Memory B cell (primary cell): ENCODE results near the gene NWD2.

Source experiments
- ATAC-seq: fragments of 150-1000 bp; cut with Tn5 transposase; 2 replicates; pipeline ENCODE4 v1.10.0; 2021; ENCODE audit warnings: low read depth, mild to moderate bottlenecking, moderate library complexity
- DNase-seq, 2 donors: peaks; one replicate each; pipeline ENCODE4 v3.0.0; 2022; ENCODE audit warnings: low spot score in 2 of 2
- H3K27ac Mint-ChIP-seq: one replicate; pipeline ENCODE4 v1.8.0; 2022; ENCODE audit warnings: mild to moderate bottlenecking, moderate library complexity, mixed read lengths
- H3K27me3 Mint-ChIP-seq: one replicate; pipeline ENCODE4 v1.8.0; 2022; ENCODE audit warnings: mixed read lengths
- H3K36me3 Mint-ChIP-seq: one replicate; pipeline ENCODE4 v1.8.0; 2022; ENCODE audit warnings: mild to moderate bottlenecking, mixed read lengths
- H3K4me1 Mint-ChIP-seq: one replicate; pipeline ENCODE4 v1.8.0; 2022; ENCODE audit warnings: mixed read lengths
- H3K4me3 Mint-ChIP-seq: one replicate; pipeline ENCODE4 v1.8.0; 2022; ENCODE audit warnings: mild to moderate bottlenecking, moderate library complexity, mixed read lengths
- H3K9me3 Mint-ChIP-seq: one replicate; pipeline ENCODE4 v1.8.0; 2022; ENCODE audit warnings: mixed read lengths

Gene NWD2

GRCh38 chr4:37429906-37430305, 185.4 kb downstream of the NWD2 start:
- H3K4me1 Mint-ChIP-seq, result no peaks in the 10 kb centered on the region
- peaks cover 6% of the 10 kb centered on the region for H3K27me3 Mint-ChIP-seq

GRCh38 chr4:37430718-37431416, 186.3 kb downstream of the NWD2 start:
- Mint-ChIP-seq H3K4me1 (no peaks in the 10 kb centered on the region), H3K4me3 (no peak overlapping the region), H3K9me3 (no peaks in the 10 kb centered on the region)

More at GRCh38 chr4:37429906-37430305, 185.4 kb downstream of the NWD2 start:
- DNase-seq (no peak), ATAC-seq (no peak)
- Mint-ChIP-seq H3K4me3 (no peak overlapping the region), H3K27ac (no peak overlapping the region), H3K9me3 (no peaks in the 10 kb centered on the region), H3K36me3 (no peaks in the 10 kb centered on the region)

GRCh38 chr4:37431417-37431743, 186.8 kb downstream of the NWD2 start:
- DNase-seq (no peak), ATAC-seq (no peak)
- peaks cover 6% of the 10 kb centered on the region for H3K27me3 Mint-ChIP-seq
- no peak overlapping the region for H3K27ac Mint-ChIP-seq
- no peaks in the 10 kb centered on the region for H3K9me3 Mint-ChIP-seq
- H3K36me3 Mint-ChIP-seq, result no peaks in the 10 kb centered on the region
- H3K4me1 Mint-ChIP-seq, result no peaks in the 10 kb centered on the region
- H3K4me3 Mint-ChIP-seq, result no peak overlapping the region

More at GRCh38 chr4:37430718-37431416, 186.3 kb downstream of the NWD2 start:
- H3K27ac Mint-ChIP-seq, result no peak overlapping the region
- ATAC-seq, result no peak
- peaks cover 6% of the 10 kb centered on the region for H3K27me3 Mint-ChIP-seq
- no peaks in the 10 kb centered on the region for H3K36me3 Mint-ChIP-seq
- DNase-seq, result no peak

DNA sequence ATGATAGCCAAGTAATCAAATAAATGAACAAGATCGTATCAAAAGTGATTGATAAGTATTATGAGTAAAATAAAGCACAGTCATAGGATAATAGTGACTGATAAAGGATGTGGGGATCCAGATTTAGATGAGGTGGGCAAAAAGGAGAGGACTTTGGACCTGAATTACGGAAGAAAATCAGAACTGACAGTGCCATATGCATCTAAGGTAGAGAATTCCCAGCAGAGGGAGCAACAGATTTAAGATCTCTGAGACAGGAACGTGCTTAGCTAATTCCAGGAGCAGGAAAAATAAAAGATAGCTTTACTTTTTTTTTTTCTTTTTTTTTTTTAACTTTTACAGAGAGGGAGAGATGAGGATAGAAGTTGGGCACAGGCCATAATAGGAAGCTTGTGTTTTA, 189.9 kb downstream of the NWD2 start:
- Mint-ChIP-seq H3K9me3 (no peaks in the 10 kb centered on the region), H3K4me3 (no peak overlapping the region), H3K27me3 (peaks cover 1% of the 10 kb centered on the region), H3K36me3 (no peaks in the 10 kb centered on the region), H3K4me1 (no peaks in the 10 kb centered on the region), H3K27ac (no peak overlapping the region)
- ATAC-seq, result no peak
- DNase-seq, result no peak

DNA sequence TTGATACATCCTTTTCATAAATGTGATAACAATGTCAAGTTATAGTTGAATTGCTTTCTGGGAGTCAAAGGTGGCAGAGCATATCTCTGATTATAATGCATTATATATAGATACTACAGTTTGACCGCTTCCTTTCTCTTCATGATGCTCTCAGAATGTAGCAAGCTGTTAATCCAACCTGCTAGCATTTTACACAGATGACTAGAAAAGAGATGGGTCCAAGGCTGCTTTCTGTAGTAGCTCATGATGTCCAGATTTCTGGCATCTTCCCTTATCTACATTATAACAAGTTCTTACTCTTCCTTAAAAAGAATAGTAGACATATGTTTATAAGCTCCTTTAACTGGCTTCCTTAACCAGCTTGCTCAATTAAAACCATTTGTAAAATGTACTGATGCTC, 192.0 kb downstream of the NWD2 start:
- peaks cover 1% of the 10 kb centered on the region for H3K27me3 Mint-ChIP-seq
- no peaks in the 10 kb centered on the region for H3K36me3 Mint-ChIP-seq
- H3K27ac Mint-ChIP-seq, result no peak overlapping the region
- no peak for ATAC-seq
- DNase-seq, result no peak
- H3K4me1 Mint-ChIP-seq, result no peaks in the 10 kb centered on the region
- H3K4me3 Mint-ChIP-seq, result no peak overlapping the region
- H3K9me3 Mint-ChIP-seq, result no peaks in the 10 kb centered on the region

DNA sequence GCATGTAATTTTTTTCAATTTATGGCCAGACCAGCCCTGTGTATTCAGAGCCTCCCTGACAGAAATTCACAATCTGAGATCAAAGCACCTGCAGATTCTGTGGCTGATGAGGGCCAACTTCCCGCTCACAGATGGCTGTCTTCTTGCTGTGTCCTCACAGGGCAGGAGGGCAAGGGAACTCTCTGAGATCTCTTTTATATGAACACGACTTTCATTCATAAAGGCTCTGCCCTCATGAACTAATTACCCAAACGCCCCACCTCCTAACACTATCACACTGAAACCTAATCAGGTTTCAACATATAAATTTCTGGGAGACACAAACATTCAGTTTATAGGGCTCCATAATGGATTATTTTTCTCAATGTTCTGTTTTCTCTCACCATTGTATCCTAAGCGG, 192.6 kb downstream of the NWD2 start:
- Mint-ChIP-seq H3K36me3 (no peaks in the 10 kb centered on the region), H3K27ac (no peak overlapping the region), H3K4me3 (no peak overlapping the region)

GRCh38 chr4:37438564-37439279, 194.2 kb downstream of the NWD2 start:
- DNase-seq, result no peak
- no peaks in the 10 kb centered on the region for H3K9me3 Mint-ChIP-seq
- H3K4me3 Mint-ChIP-seq, result no peak overlapping the region
- no peaks in the 10 kb centered on the region for H3K4me1 Mint-ChIP-seq
- H3K36me3 Mint-ChIP-seq, result no peaks in the 10 kb centered on the region
- no peak overlapping the region for H3K27ac Mint-ChIP-seq
- H3K27me3 Mint-ChIP-seq, result no peaks in the 10 kb centered on the region
- no peak for ATAC-seq

More for the DNA sequence above, 192.6 kb downstream of the NWD2 start:
- ATAC-seq (no peak), DNase-seq (no peak)
- Mint-ChIP-seq H3K9me3 (no peaks in the 10 kb centered on the region), H3K4me1 (no peaks in the 10 kb centered on the region), H3K27me3 (peaks cover 1% of the 10 kb centered on the region)

DNA sequence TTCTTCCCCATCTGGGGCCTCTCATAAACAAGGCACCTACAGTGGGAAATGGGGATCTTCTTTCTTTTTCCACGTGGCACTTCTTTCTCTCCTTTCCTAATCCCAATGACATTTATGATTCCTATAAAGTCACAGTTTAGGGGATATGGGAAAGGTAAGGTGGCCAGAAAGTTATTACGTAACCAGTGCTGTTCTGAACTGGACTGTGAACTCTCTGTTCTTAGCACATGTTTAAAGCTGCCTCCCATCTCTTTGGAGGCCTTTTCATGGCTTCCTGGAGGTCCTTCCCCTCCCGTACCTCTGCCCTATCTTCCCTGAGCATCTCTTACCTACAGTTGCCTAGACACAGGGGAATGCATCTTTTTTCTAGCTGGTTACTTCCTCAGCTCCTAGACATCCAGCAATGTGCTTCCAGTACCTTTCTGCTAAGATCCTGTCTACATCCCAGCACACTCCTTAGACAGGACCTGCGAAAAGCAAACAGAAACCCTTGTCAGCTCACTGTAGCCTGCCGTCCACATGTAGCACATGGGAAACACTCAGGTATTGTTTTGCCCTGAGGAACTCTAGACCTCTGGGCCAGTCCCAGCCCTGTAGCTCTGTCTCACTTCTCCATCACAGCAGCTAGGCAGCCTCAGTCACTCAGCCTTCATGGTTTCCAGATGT, 195.4 kb downstream of the NWD2 start:
- H3K36me3 Mint-ChIP-seq, result no peaks in the 10 kb centered on the region
- no peaks in the 10 kb centered on the region for H3K4me1 Mint-ChIP-seq
- DNase-seq (no peak), ATAC-seq (no peak)
- no peak overlapping the region for H3K4me3 Mint-ChIP-seq
- no peaks in the 10 kb centered on the region for H3K9me3 Mint-ChIP-seq
- H3K27ac Mint-ChIP-seq, result no peak overlapping the region
- H3K27me3 Mint-ChIP-seq, result no peaks in the 10 kb centered on the region

GRCh38 chr4:37440501-37440900, 196.0 kb downstream of the NWD2 start:
- Mint-ChIP-seq H3K4me3 (no peak overlapping the region), H3K27ac (no peak overlapping the region), H3K9me3 (no peaks in the 10 kb centered on the region), H3K27me3 (peaks cover under 1% of the 10 kb centered on the region), H3K36me3 (no peaks in the 10 kb centered on the region), H3K4me1 (no peaks in the 10 kb centered on the region)
- no peak for DNase-seq
- no peak for ATAC-seq

DNA sequence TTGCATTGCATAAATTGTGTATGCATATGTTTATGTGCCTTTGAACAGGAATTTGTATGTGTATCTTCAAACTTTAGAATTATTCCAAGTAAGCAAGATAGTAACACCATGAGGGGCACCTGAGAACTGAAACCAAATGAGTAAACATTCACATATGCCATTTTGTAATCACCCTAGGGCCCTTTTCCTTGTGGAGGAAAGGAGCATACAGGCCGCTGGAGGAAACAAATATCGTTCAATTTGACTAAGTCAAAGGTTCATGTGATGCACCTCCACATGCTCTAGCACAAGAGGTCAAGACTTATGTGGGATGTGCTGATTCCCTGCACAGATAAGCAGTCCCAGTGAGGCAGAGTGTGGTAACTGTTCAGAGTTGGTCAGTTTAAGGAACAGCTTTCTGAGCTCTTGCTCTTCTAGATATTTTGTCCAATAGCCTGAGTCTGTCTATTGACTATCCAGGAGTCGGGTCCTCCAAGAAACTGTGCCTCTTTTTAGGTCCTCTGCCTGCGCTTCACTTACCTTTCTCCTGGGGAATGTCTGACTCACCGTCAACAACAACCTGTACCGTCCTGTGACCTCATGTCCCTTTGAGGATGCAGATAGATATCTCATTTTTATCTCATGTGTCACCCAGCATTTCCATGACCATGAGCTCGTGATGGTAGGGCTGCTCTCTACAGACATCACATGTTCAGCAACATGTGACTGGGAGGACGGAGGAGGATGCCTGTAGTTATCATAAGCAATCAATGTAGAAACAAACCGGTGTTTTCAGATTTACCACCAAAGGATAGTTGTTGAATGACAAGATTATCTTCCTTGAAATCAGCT, 196.9 kb downstream of the NWD2 start:
- H3K36me3 Mint-ChIP-seq, result no peaks in the 10 kb centered on the region
- DNase-seq (no peak), ATAC-seq (no peak)
- H3K4me1 Mint-ChIP-seq, result no peaks in the 10 kb centered on the region
- H3K9me3 Mint-ChIP-seq, result no peaks in the 10 kb centered on the region
- H3K27me3 Mint-ChIP-seq, result peaks cover 4% of the 10 kb centered on the region
- no peak overlapping the region for H3K27ac Mint-ChIP-seq
- no peak overlapping the region for H3K4me3 Mint-ChIP-seq

GRCh38 chr4:37442062-37442323, 197.4 kb downstream of the NWD2 start:
- H3K36me3 Mint-ChIP-seq, result no peaks in the 10 kb centered on the region
- DNase-seq (no peak), ATAC-seq (no peak)
- no peaks in the 10 kb centered on the region for H3K9me3 Mint-ChIP-seq
- H3K4me3 Mint-ChIP-seq, result no peak overlapping the region
- H3K4me1 Mint-ChIP-seq, result no peaks in the 10 kb centered on the region
- no peak overlapping the region for H3K27ac Mint-ChIP-seq
- peaks cover 7% of the 10 kb centered on the region for H3K27me3 Mint-ChIP-seq

DNA sequence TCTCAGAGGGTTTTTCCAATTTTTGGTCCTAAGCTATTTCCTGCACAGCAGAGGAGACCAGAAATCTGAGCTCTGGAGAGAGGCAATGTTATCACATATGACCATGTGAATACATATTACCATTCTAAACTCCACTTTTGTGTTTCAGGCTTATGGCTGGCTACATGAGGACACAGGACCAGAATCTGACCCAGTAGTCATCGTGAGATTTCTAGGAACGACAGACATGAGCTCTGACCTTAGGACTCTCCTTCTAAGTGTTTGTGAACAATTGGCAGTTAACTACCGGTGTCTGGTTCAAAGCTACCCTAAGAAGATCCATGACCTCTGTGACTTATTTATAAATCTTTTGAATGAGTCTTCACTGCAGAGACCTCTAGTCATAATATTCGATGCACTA, 198.6 kb downstream of the NWD2 start:
- Mint-ChIP-seq H3K4me3 (no peak overlapping the region), H3K9me3 (no peaks in the 10 kb centered on the region), H3K27ac (no peak overlapping the region), H3K4me1 (no peaks in the 10 kb centered on the region), H3K27me3 (peaks cover 7% of the 10 kb centered on the region), H3K36me3 (no peaks in the 10 kb centered on the region)
- DNase-seq (no peak), ATAC-seq (no peak)

DNA sequence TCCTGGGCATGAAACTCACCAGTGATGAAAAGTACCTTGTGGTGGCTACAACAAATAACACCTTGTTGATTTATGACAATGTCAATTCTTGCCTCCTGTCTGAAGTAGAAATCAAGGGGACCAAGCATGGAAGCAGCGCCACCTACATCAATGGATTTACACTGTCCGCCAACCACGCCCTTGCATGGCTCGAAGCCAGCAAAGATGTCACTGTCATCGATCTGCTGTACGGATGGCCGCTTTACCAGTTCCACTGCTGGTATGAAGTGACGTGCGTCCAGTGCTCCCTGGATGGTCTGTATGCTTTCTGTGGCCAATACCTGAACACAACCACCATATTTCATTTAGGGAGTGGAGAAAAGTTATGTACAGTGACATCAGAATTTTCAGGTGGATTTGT, 200.5 kb downstream of the NWD2 start:
- no peaks in the 10 kb centered on the region for H3K36me3 Mint-ChIP-seq
- no peaks in the 10 kb centered on the region for H3K9me3 Mint-ChIP-seq
- no peak overlapping the region for H3K4me3 Mint-ChIP-seq
- no peak overlapping the region for H3K27ac Mint-ChIP-seq
- DNase-seq, result no peak
- no peak for ATAC-seq
- H3K4me1 Mint-ChIP-seq, result no peaks in the 10 kb centered on the region
- peaks cover 9% of the 10 kb centered on the region for H3K27me3 Mint-ChIP-seq

GRCh38 chr4:37446016-37446415, 201.5 kb downstream of the NWD2 start:
- Mint-ChIP-seq H3K9me3 (no peaks in the 10 kb centered on the region), H3K27ac (no peak overlapping the region), H3K4me1 (no peaks in the 10 kb centered on the region), H3K4me3 (no peak overlapping the region), H3K27me3 (peaks cover 15% of the 10 kb centered on the region), H3K36me3 (no peaks in the 10 kb centered on the region)
- no peak for DNase-seq
- no peak for ATAC-seq
